Breast epithelium (tissue), 4 donors: ENCODE results near the gene BRAT1. TPM values are rescaled to one million over a fixed set of nuclear protein-coding genes. Genes with fewer than 3 reads are reported as not detected.

Experiments used
- DNase-seq, 2 donors: peaks; one replicate each; pipeline ENCODE4 v3.0.0-alpha.2; 2019; ENCODE audit warnings: low spot score in 2 of 2
- H3K27ac ChIP-seq, 2 donors: fragments of 200-600 bp; sonication (generic) in 1 of 2; one replicate each; pipeline ENCODE4 v1.5.1; 2016 to 2019; ENCODE audit warnings: mild to moderate bottlenecking in 1 of 2
- H3K27me3 ChIP-seq, 2 donors: fragments of 200-600 bp; sonication (generic) in 1 of 2; one replicate each; pipeline versions ENCODE4 v1.5.1 to v1.6.0; 2017 to 2019; ENCODE audit warnings: control low read depth in 1 of 2, mild to moderate bottlenecking in 1 of 2
- H3K36me3 ChIP-seq: fragments of 200-600 bp; one replicate; pipeline ENCODE4 v1.5.1; 2019
- H3K4me1 ChIP-seq, 2 donors: fragments of 200-600 bp; sonication (generic); one replicate each; pipeline ENCODE4 v1.5.1; 2016 to 2019; ENCODE audit warnings: control low read depth in 1 of 2
- H3K4me3 ChIP-seq, 3 donors: fragments of 200-600 bp; sonication (generic); 1 replicate in 2 of 3; 2 replicates in 1 of 3; pipeline ENCODE4 v1.5.1; 2016 to 2019; ENCODE audit warnings: mild to moderate bottlenecking in 3 of 3, moderate library complexity in 2 of 3
- H3K9me3 ChIP-seq, 2 donors: fragments of 200-600 bp; sonication (generic) in 1 of 2; one replicate each; pipeline ENCODE4 v1.5.1; 2016 to 2019; ENCODE audit warnings: control low read depth in 1 of 2
- CTCF ChIP-seq, 3 donors: fragments of 450-650 bp; IDR thresholded peaks; one replicate each; pipeline ENCODE4 v1.5.1; 2016 to 2017; ENCODE audit warnings: antibody characterized with exemption in 3 of 3, mild to moderate bottlenecking in 3 of 3, moderate library complexity in 3 of 3
- POLR2A ChIP-seq: fragments of 450-650 bp; IDR thresholded peaks from one replicate; pipeline ENCODE4 v1.6.1; 2016; ENCODE audit warnings: antibody characterized with exemption, mild to moderate bottlenecking, moderate library complexity
- POLR2AphosphoS5 ChIP-seq, 3 donors: sonication (generic); formaldehyde crosslinking; IDR thresholded peaks; one replicate each; pipeline ENCODE4 v1.6.1; 2017; ENCODE audit warnings: antibody characterized with exemption in 3 of 3
- intact Hi-C: fragments of 100-400 bp; cut with DNase I; formaldehyde crosslinking; loops from one replicate; pipeline ENCODE4 v1.15.1; 2023; ENCODE audit warnings: low total_unique reads
- total RNA-seq, 3 donors: library from RNA; depleted of rRNA; stranded (reverse); fragments of >200 nt; gene quantifications; one replicate each; pipeline ENCODE4 v1.1.0, GENCODE V29; 2016

The BRAT1 gene
- total RNA-seq, 3 donors from 2014 or later = 20.8 to 36.4 (median 28.4) TPM

DNA sequence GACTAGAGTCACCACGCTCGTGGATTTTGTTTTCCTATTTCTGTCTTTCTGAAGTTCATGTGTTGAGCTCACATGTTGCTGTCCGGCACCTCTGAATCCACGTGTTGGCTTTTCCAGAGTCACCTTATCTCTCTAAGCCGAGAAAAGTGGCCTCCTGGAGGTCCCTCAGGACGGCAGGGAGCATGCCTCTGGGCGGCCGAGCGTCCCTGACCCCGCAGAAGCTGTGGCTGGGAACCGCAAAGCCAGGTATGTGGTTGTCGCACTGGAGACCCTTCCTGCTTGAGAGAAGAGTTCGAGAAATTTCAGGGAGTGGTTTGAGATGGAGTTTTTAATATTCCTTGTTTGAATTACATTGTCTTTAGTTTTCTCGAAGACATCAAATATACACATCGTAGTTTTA is 16.1 kb upstream of the BRAT1 start:
- no peaks in the 10 kb centered on the region for H3K36me3 ChIP-seq
- H3K4me1 ChIP-seq = peaks cover 0 to 4% of the 10 kb centered on the region in 2 donors

GRCh38 chr7:2570021-2570420 is 14.7 kb upstream of the BRAT1 start:
- no peaks in the 10 kb centered on the region for H3K27me3 ChIP-seq
- H3K4me1 ChIP-seq = peaks cover 0 to 4% of the 10 kb centered on the region in 2 donors
- TF ChIP-seq CTCF (IDR thresholded peaks at IDR 0.05) = no peak
- no peak for TF ChIP-seq POLR2A
- TF ChIP-seq POLR2AphosphoS5 (IDR thresholded peaks at IDR 0.05) = no peak
- H3K4me3 ChIP-seq = no peak overlapping the region
- H3K9me3 ChIP-seq = no peaks in the 10 kb centered on the region
- no peak for DNase-seq
- H3K27ac ChIP-seq = no peak overlapping the region
- H3K36me3 ChIP-seq = no peaks in the 10 kb centered on the region
- intact Hi-C loops = no loop called here

More for the DNA sequence above, 16.1 kb upstream of the BRAT1 start:
- no peak for DNase-seq
- Histone ChIP-seq H3K9me3 (no peaks in the 10 kb centered on the region), H3K27ac (no peak overlapping the region), H3K4me3 (no peak overlapping the region), H3K27me3 (no peaks in the 10 kb centered on the region)
- no peak for TF ChIP-seq CTCF (IDR thresholded peaks at IDR 0.05)
- no peak for TF ChIP-seq POLR2A
- intact Hi-C loops = no loop called here

DNA sequence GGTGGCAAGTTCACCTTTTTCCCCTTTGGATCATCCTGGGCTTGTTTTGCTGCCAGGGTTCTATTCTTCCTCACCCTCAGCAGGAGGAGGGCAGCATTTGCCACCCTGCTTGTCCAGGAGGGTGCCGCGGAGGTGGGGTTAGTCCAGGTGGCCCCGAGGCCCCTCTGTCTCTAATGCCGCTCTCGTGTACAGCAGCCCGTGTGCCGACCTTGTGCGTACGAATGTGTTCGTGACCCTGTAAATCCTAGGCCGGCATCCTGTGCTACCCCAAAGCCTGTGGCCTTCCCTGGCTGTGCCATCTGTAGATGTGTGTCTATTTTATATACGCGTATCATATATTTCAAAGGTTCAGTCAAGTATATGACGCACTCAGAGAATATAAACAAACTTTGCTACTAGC is 14.1 kb upstream of the BRAT1 start:
- DNase-seq = no peak
- H3K36me3 ChIP-seq = no peaks in the 10 kb centered on the region
- no peaks in the 10 kb centered on the region for H3K27me3 ChIP-seq
- intact Hi-C loops = no loop called here
- TF ChIP-seq CTCF (IDR thresholded peaks at IDR 0.05) (no peak), POLR2AphosphoS5 (IDR thresholded peaks at IDR 0.05) (no peak), POLR2A (no peak)
- H3K27ac ChIP-seq = no peak overlapping the region
- no peak overlapping the region for H3K4me3 ChIP-seq
- H3K4me1 ChIP-seq = peaks cover 0 to 4% of the 10 kb centered on the region in 2 donors
- H3K9me3 ChIP-seq = no peaks in the 10 kb centered on the region

GRCh38 chr7:2568521-2569223 is 13.3 kb upstream of the BRAT1 start:
- no peak overlapping the region for H3K4me3 ChIP-seq
- TF ChIP-seq POLR2AphosphoS5 (IDR thresholded peaks at IDR 0.05) = no peak
- no peak for TF ChIP-seq CTCF (IDR thresholded peaks at IDR 0.05)
- TF ChIP-seq POLR2A = no peak
- intact Hi-C loops = no loop called here
- H3K36me3 ChIP-seq = no peaks in the 10 kb centered on the region
- peaks cover 0 to 4% of the 10 kb centered on the region in 2 donors for H3K4me1 ChIP-seq
- H3K27me3 ChIP-seq = no peaks in the 10 kb centered on the region
- DNase-seq = no peak
- no peak overlapping the region for H3K27ac ChIP-seq
- H3K9me3 ChIP-seq = no peaks in the 10 kb centered on the region

- TF ChIP-seq POLR2A = no peak
- no peak for TF ChIP-seq POLR2AphosphoS5 (IDR thresholded peaks at IDR 0.05)
- no peak for TF ChIP-seq CTCF (IDR thresholded peaks at IDR 0.05)
- no peaks in the 10 kb centered on the region for H3K27me3 ChIP-seq
- DNase-seq = no peak
- intact Hi-C loops = no loop called here
- no peak overlapping the region for H3K27ac ChIP-seq
- H3K9me3 ChIP-seq = no peaks in the 10 kb centered on the region
- H3K36me3 ChIP-seq = no peaks in the 10 kb centered on the region
- H3K4me1 ChIP-seq = peaks cover 0 to 4% of the 10 kb centered on the region in 2 donors
- H3K4me3 ChIP-seq = no peak overlapping the region
Observed at GRCh38 chr7:2567679-2568278, 12.5 kb upstream of the BRAT1 start.
